Suprapubic skin (tissue), 3 donors: ENCODE measurements around the gene CDC42BPA.

Experiments used
- EP300 ChIP-seq: sonication (generic); formaldehyde crosslinking; IDR thresholded peaks from one replicate; pipeline ENCODE4 v1.6.1; 2017; ENCODE audit warnings: antibody characterized with exemption
- POLR2A ChIP-seq, 2 donors: fragments of 450-650 bp; IDR thresholded peaks; one replicate each; pipeline ENCODE4 v1.6.1; 2017; ENCODE audit warnings: antibody characterized with exemption in 2 of 2, mild to moderate bottlenecking in 2 of 2, moderate library complexity in 2 of 2
- TF ChIP-seq, protein P1 (sequence below), 2 donors: fragments of 200-600 bp in 1 of 2; fragments of 450-650 bp in 1 of 2; sonication (generic) in 1 of 2; IDR thresholded peaks; one replicate each; pipeline ENCODE4 v1.5.1; 2016 to 2019; ENCODE audit warnings: antibody characterized with exemption in 2 of 2, mild to moderate bottlenecking in 1 of 2, moderate library complexity in 1 of 2

GRCh38 chr1:227368009-227368408 is 49.7 kb upstream of the CDC42BPA start:
- TF ChIP-seq, protein P1, sequence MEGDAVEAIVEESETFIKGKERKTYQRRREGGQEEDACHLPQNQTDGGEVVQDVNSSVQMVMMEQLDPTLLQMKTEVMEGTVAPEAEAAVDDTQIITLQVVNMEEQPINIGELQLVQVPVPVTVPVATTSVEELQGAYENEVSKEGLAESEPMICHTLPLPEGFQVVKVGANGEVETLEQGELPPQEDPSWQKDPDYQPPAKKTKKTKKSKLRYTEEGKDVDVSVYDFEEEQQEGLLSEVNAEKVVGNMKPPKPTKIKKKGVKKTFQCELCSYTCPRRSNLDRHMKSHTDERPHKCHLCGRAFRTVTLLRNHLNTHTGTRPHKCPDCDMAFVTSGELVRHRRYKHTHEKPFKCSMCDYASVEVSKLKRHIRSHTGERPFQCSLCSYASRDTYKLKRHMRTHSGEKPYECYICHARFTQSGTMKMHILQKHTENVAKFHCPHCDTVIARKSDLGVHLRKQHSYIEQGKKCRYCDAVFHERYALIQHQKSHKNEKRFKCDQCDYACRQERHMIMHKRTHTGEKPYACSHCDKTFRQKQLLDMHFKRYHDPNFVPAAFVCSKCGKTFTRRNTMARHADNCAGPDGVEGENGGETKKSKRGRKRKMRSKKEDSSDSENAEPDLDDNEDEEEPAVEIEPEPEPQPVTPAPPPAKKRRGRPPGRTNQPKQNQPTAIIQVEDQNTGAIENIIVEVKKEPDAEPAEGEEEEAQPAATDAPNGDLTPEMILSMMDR (IDR thresholded peaks at IDR 0.05) = no peak
- TF ChIP-seq EP300 = no peak
- TF ChIP-seq POLR2A (IDR thresholded peaks at IDR 0.05) = no peak
